GM19025 (cell line): Measurements from ENCODE around the gene EXD3.

ENCODE experiments used
- ATAC-seq: cut with Tn5 transposase; IDR thresholded peaks from one replicate; pipeline ENCODE4 v1.9.1; 2021; ENCODE audit warnings: mild to moderate bottlenecking, low read depth, moderate library complexity; ENCODE audit not compliant: unreplicated experiment

EXD3 gene

DNA sequence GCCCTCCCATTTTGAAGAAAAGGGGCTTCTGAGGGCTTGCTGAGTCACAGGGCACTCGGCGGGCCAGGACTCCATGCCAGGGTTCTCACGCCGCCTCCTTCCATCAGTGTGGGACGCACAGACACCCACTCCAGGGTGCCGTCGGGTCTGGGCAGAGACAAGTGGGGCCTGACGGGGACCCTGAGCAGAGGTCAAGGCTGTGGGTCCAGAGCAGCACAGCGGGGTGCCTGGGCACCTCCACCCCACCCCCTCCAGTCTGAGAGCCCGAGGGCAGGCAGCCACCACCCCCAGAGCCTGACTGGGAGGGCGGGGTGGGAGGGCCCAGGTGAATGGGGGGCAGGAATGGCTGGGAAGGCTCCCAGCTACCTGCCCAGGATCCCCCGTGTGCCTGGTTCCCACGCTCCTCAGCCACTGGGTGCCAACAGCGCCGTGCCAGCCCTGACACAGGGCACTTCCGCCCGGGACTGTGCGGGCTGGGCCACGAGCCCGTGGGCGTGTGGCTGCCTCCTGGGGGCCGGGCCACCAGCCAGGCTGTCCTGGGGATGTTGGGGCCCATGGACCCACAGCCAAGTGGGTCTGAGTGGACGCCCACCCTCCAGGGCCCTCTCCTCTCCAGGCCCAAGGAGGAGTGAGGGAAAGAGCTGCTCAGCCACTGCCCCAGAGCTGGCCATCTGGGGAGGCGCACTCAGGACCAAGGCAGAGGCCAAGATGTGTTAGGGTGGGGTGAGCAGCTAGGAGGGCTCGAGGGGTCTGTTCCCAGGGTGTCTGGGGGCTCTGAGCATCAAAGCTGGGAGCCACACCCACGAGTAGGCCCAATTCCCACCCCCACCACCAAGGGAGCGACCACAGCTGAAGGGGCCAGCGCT lies 110.7 kb downstream of the EXD3 start:
- ATAC-seq: no peak

DNA sequence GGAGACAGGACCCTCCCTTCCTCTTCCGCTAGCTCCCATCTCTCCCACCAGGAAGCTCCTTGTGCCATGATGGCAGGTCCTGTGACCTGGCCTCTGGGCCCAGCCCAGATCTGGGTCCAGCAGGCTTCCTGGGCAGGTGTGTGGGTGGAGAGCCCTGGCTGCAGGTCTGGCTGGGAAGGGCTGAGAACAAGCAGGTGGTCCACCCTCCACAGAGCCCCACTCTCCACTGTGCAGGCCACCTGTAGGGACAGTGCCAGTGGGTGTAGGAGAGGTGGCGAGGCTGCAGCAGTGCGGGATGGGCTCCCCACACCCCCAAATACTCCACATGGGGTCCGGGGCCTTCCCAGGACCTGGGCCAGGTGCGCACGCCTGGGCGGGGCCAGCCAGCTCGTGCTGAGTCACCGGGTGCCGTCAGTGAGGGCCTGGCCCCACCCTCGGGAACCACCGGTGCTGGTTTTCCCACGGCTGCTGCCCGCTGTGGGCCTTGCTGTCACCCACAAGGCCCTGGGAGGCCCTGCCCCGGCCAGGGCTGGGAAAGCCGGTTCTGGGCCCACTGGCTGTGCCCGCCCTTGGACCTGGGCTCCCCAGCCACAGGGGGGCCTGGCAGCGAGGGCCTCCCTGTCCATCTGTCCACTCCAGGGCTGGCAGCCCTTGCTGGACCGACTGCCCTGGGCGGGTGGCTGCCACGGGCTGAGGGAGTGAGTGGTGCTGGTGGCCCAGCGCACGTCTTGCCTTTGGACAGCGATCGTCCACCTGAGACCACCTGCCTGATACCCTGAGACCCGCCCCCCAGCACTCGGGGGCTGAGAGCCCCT lies 111.6 kb downstream of the EXD3 start:
- no peak for ATAC-seq

DNA sequence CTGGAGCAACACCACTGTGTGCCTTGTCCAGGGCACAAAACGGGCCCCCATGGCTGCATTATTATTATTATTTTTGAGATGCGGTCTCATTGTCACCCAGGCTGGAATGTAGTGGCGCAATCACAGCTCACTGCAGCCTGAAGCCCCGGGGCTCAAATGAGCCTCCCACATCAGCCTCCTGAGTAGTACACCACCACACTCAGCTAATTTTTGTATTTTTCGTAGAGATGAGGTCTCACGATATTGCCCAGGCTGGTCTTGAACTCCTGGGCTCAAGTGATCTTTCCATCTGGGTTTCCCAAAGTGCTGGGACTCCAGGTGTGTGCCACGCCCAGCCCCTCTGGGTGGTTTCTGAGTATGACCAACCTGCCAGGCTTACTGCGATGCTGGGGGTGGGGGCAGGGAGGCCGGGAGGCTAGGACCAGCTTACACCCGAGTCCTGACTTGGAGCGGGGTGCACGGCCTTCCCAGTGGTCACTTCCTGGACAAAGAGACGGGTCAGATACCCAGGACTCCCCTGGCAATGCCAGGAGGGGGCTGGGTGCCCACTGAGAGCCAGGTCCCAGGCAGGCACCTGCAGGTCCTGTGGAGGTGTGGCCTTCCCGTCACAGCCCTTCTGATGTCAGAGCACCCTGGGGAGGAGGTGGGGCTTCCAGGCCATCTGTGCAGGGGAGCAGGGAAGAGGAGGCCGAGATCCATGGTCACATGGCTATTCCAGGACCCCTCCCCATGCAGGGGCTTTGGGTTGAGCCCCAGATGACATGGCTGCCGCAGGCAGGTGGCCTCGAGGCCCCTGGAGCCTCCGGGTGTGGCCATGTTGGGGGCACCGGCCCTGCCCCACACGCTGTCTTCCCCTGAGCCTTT lies 112.5 kb downstream of the EXD3 start:
- ATAC-seq: no peak

DNA sequence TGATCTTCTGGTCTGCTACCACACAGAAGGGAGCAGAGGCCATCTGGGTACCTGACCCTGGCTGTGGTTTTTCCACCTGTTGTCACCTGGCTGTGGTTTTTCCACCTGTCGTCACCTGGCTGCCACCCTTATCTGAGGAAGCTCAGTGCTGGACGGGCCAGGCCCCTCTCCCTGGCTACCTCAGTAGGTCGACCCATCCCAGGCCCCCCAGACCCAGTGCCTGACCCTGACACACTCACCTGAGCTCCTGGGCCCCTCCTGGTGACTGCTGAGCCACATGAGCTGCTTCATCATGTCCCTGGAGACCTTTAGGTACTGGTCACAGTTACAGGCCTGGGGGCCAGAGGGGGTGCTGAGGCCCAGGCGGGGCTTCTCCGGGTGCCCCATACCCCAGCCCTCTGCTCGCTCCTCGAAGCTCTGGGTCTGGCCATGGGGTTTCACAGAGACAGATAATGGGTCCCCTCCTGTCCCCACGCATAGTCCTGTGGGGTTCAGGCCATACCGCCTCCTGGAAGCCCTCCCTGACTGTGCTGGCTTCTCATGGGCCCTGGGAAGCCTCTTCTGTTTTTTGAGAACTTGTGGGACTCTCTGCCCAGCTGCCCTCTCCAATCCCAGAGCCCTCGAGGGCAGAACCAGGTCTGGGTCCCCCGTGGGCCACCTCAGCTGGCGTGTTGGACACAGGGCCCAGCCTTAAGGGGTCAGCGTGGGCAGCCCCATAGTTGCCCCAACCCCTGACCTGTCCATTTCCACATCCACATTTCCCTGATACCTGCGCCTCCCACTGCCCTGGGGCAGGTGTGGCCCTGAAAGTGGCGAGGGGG lies 113.4 kb downstream of the EXD3 start:
- no peak for ATAC-seq

DNA sequence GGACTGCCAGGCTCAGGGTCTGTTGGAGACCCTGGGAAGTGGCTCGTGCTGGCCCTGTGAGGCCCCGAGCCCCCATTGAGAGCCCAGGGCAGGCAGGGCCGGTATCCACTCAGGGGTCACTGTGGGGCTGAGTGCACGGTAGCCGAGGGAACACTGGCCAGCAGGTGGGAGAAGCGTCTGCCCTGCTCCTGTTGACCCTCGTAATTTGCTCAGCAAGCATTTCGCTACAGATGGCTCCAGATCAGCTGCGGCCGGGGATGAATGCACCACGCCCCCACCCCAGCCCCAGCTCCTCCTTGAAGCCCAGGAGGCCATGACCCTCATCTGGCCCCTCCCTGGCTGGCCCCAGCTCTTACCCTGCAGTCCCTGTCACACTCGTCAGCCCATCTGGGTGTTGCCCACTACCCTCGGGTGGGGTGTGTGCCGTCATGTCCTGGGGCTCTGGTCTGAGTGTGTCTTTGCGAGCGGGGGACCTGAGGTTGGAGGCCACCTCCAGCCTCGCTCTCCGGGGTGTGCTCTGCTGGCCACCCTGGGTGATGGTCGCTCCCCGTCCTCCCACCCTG lies 114.8 kb downstream of the EXD3 start:
- ATAC-seq: no peak

DNA sequence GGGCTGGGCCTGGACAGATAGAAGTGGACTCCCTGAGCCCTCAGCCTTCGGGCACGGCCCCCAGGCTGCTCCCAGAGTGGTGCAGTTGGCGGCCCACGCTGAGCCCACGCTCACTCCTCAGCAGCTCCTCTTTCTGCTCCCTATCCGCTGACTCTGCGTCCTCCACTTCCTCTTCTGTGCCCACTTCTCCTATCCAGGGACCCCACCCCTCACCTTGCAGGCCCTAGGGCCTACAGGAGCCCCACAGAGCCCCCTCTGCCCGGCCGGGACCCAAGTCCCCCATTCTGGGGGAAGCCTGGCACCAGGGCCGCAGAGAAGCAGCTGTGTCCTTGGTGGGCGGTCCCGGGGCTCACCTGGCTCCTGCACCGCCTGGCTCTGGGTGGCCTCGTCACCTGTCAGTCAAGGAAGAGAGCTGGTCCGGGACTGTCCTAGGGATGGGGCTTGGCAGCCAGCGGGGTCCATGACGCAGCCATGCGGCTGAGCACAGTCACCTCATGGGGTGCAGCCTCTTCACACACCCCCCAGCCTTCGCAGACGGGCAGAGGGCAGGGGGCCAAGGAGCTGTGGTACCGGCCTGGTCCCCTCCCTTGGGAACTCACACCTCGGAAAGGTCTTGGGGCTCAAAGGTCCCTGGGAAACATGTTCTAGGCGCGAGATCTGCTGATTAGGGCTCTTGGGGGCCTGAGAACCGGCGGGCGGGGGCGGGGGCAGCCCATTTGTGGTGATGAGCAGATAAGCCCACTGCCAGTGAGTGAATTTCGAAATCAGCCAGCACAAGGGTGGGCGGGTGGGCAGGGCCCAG lies 115.5 kb downstream of the EXD3 start:
- no peak for ATAC-seq

DNA sequence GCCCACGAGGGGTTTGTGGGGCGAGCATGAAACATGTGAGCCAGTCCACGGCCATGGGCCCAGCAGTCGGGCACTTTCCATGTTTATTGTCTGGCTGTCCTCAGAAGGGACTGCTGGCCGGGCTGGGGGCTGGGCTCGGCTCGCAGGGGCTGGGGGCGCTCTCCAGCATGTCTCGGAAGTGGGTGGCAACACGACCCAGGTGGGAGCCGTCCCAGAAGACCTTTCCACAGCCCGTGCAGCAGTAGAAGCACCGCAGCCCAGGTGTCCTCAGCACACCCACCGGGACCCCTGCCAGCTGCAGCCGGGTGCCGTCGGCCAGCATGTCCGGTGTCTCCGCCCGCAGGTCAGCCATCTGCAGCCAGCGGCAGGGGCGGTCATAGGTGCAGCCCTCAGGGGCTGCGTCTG lies 116.1 kb downstream of the EXD3 start:
- no peak for ATAC-seq

DNA sequence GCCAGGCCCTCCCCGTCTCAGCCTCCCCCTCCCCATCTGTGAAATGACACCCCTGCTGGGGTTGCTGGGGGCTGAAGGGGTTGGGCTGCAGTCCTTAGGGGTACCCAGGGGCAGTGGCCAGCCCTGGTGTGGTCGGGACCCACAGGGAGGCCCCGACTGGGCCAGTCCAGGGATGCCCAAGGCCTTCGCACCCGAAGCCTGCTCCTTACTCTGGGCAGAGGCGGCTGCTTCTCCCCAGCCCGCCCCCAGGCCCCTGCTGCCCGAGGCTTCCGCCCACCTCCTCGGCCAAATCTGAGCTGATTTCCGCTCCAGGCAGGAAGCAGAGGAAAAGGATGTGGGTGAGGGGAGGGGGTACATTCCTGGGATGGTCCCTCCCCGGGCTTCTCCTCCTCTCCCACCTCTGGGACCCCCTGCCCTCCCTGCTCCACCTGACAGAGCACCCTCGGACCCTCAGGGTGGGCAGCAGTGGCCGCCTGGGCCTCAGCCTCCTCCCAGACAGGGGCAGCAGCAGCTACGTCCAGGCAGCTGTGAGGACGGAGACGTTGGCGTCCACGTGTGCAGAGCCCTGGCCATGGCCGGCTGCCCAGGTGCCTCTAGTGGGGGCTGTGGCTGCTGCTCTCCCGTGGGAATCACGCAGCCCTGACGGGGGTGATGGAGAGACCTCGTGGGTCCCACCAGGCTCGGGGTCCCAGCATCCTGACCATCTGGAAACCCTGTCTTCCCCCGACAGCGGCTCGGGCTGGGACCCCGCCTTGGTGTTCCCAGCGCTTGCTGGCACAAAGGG lies 116.7 kb downstream of the EXD3 start:
- no peak for ATAC-seq

DNA sequence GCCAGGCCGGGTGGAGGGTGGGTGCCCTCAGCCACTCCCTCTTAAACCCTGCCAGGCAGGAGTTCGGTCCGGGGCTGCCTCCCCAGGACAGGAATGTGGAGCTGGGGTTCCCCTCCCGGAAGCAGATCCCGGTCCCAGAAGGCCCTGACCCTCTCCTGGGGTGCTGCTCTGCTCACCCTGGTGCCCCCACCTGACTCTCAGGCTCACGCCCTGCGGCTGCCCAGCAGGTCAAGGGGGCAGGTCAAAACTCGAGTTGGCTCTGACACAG lies 117.2 kb downstream of the EXD3 start:
- ATAC-seq: no peak

DNA sequence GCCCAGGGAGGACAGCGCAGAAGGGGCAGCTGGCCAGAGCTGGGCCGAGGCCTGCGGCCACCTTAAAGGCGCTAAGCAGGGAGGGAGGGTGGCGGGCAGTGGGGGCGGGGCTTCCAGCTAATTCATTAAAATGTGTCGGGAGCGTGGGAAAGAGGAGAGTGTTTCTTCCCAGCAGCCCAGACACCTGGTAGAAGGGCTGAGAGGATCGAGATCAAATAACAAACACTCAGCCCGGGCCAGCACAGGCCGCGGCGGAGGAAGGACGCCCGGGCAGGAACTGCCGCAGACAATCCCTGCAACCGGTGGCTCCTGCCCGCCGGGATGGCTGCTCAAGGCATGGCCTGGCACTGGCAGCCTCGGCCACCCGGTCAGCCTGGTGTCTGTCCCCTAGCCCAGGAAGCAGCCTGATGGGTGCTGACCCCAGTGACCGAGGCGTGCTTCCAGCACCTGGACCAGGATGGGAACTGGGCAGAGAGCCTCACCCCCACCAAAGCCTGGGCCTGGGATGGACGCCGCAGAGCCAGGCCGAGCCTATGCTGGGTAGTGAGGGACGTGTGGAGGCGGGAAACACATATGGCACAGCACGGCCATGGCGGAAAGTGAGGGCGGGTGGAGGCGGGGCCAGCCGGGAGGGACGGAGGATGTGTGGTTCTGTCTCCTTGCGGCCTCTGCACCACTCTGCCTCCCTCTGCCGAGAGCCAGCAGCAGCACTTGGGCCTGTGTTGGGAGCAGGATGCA lies 117.7 kb downstream of the EXD3 start:
- ATAC-seq: no peak

DNA sequence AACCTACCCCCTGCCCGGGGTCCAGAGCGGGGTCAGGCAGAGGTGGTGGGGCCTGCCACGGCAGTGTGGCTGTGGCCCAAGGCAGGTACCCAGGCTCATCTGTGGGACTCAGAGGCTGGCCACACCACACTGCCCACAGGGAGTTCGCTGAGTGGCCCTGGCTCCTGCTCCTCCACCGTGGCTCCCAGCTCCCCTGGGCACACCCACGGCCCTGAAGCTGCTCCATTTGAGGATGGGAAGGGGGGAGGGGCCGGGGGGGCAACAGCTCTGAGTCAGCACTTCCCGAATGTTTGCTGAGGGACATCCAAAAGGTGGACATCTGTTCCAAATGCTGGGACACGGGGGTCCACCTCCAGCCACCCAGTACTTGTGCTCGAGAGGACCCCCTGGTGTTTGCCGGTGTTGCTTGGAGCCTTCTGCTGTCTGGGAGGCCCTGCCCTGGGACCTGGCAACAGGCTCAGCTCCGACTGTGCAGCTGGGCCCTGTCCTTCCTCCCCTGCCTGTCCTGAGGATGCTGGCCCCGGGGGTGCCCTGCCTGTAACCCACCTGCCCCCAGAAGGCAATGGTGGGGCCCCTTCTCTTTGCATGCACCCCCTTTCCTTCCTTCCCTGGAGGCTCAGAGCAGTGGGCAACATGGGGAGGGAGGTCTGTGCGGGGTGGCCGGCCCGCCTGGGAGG lies 118.4 kb downstream of the EXD3 start:
- no peak for ATAC-seq

DNA sequence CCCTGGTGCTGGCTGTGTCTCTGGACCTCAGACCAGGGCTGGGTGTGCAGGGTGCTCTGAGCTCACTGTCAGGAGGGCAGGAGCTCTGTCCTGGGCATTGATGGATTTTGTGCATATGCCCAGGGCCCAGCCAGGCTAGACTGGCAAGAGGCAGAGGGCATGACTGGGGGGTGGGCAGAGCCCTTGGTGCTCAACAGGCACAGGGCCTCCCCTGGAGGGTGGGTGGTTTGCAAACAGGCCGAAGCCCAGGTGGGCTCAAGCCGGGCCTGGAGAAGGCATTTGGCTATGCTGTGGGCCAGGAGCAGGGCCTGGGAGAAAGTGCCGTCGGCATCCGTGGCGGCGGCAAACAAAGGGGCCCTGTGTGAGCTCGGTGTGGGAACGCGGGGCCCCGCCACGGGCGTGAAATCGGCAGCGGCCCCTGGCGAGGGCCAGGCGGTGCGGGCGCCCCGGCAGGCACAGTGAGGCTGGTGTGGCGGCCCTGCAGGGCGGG lies 119.0 kb downstream of the EXD3 start:
- ATAC-seq: no peak

DNA sequence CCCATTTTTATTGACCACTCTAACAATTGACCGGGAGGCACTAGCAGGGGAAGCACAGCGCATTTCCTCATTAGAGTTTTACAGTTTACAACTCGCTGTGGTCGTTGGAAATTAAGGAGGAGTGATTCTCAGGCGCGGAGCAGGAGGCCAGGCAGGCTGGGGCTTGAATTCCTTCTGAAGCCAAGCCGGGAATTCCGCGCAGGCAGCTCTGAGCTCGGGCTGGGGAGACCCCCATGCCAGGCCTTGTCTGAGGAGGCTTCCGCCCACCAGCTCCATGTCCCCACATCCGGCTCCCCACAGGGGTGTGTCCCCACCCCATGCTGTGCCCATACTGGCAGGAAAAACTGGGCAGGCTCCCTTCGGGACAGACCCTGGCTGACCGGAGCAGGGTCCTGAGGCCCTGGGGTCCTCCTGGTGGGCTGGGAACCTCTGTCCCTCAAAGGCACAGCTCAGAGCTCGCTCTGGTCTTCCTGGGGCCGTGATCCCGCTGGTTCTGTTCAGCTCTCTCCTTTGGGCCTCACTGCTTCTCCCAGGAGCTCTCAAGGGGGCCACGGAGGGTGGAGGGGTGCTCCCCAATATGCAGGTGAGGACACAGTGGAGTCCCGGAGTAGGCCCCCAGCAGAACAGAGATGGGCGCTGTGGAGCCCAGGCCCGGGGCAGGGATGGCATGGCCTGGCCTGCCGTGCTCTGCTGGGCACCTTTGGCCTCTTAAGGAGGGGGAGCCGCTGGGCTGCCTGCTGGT lies 119.6 kb downstream of the EXD3 start:
- no peak for ATAC-seq

DNA sequence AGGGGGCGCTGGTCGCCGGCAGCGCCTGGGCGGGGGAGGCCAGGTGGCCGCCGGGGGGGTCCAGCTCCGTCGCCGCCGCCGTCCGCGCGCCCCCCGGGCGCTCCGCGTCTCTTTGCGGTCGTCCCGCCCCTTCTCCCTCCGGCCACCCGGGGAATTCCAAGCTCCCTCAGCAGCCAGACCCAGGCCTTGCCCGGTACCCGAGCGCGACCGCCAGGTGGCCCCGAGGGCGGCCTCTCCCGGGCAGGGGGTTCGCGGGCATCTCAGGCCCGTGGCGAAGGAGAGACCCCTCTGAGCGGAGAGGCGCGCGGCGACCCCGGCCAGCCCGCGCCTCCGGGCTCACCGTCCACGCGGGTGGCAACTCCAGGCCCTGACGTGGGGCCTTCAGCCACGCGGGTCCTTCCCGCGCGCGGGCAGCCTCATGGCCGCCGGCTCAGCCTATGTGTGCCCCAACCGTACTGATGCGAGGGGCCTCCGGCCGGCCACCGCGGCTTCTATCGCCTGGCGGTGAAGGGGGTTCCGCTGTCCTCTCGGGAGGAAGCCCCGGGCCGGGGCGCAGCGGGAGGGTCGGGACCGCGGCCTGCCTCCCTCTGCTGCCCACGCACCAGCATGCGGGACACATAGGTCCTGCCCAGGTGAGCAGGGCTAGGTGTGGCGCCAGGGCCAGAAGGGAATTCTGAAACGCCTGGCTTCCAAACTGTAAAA lies 120.4 kb downstream of the EXD3 start:
- peak; percentile 35 for ATAC-seq

DNA sequence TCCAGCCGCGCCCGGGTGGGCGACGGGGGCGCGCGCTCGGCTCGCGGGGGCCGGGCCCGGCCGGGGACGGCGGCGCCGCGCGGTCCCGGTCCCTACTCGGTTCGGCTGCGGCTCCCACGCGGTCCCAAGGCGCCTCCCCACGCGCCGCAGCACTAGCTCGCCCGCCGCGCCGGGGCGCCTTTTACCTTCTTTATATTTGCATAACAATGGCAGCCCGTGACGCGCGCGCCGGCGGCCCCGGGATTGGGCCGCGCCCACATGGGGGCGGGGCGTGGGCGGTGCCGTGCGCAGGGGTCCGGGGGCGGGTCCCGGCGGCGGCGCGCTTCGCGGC lies 120.9 kb downstream of the EXD3 start, which contains the start of gene NRARP:
TSS of gene NRARP (minus strand) at position 154 of the 331 bp plus-strand sequence. CDS start 343 bp downstream, outside the sequence.
- ATAC-seq: peak; percentile 72
